Coronary artery (tissue), 2 donors: Measurements from ENCODE around the gene MGAT4A.
"Not testable (repeated sequence)": the region's sequence is repeated elsewhere in the genome, so short reads cannot be mapped to it uniquely, and the experiment has no call there.

ENCODE experiments used
- DNase-seq: peaks from one replicate; pipeline ENCODE4 v3.0.0-alpha.2; 2017; ENCODE audit warnings: low spot score
- H3K27ac ChIP-seq, 2 donors: fragments of 200-600 bp; sonication (generic); one replicate each; pipeline ENCODE4 v1.5.1; 2016 to 2019
- H3K4me3 ChIP-seq: fragments of 200-600 bp; sonication (generic); 2 replicates; pipeline ENCODE4 v1.5.1; 2016; ENCODE audit warnings: mild to moderate bottlenecking, moderate library complexity
- CTCF ChIP-seq: fragments of 200-600 bp; sonication (generic); IDR thresholded peaks from one replicate; pipeline ENCODE4 v1.5.1; 2019; ENCODE audit warnings: antibody characterized with exemption

MGAT4A gene

GRCh38 chr2:98731894-98732349 lies 990 bp upstream of the MGAT4A start:
- peak overlapping the region; percentile 92 for H3K4me3 ChIP-seq
- TF ChIP-seq CTCF: no peak
- no peak for DNase-seq
- H3K27ac ChIP-seq: peak overlapping the region; percentile 85 to 93

GRCh38 chr2:98730707-98731040 lies 258 bp downstream of the MGAT4A start:
- peak overlapping the region; percentile 92 for H3K4me3 ChIP-seq
- no peak for DNase-seq
- peak overlapping the region; percentile 74 to 93 for H3K27ac ChIP-seq
- no peak for TF ChIP-seq CTCF

DNA sequence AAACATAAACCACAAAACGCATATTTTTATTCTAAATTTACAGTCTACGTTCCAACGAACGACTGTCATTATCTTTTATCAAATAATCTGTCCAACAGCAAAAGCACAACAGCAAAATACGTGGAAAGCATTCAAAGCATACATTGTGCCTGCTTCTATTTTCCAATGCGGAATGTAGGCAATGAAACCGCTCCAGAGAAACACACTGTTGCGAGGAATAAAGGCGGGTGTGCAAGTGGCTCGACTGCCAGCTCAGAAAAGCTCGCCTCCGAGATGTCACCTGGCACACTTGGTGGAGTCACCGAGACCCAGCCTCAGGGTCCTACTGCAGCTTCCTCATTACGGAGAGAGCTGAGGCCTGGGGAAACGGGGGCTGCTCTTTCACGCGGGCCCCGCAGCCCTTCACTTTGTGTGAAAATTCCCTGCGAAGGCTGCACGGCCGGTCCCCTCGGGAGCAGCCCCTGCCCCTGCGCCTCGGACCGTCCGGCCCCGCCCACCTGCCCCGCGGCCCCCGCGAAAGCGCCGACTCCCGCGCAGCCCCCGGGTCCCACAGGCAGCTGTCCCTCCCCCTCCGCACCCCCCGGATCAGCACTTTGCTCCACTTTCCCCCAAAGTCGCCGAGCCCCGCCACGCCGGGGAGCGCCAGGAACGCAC lies 752 bp downstream of the MGAT4A start:
- H3K27ac ChIP-seq: peak overlapping the region; percentile 74 to 93
- no peak for TF ChIP-seq CTCF
- DNase-seq: no peak

GRCh38 chr2:98729652-98730051 lies 1.3 kb downstream of the MGAT4A start:
- H3K4me3 ChIP-seq: peak overlapping the region; percentile 92
- H3K27ac ChIP-seq: peak overlapping the region in 1 of 2 donors; percentile 93
- no peak for TF ChIP-seq CTCF
- DNase-seq: no peak

More for the DNA sequence above, 752 bp downstream of the MGAT4A start:
- peak overlapping the region; percentile 92 for H3K4me3 ChIP-seq

DNA sequence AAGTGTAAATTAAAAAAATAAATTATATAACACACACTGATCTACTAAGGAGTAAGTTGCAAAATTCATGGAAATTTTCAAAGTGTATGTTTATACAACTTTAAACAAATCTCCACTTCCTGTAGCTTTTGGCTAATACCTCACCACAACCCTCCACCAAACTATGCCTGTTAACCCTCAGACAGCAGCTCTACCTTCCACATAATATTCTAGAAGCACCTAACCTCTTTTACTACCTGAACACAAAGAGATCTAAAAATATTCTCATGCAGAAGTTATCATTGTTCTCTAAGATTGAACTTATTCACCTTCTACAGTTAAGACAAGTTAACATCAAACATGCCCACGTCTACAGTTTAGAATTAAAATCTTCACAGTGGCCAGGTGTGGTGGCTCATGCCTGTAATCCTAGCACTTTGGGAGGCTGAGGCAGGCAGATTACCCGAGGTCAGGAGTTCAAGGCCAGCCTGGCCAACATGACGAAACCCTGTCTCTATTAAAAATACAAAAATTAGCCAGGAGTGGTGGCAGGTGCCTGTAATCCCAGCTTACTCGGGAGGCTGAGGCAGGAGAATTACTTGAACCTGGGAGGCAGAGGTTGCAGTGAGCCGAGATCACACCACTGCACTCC lies 2.7 kb downstream of the MGAT4A start:
- H3K4me3 ChIP-seq: peak overlapping the region; percentile 25
- not testable (repeated sequence) for DNase-seq
- H3K27ac ChIP-seq: peak overlapping the region in 1 of 2 donors; percentile 51

DNA sequence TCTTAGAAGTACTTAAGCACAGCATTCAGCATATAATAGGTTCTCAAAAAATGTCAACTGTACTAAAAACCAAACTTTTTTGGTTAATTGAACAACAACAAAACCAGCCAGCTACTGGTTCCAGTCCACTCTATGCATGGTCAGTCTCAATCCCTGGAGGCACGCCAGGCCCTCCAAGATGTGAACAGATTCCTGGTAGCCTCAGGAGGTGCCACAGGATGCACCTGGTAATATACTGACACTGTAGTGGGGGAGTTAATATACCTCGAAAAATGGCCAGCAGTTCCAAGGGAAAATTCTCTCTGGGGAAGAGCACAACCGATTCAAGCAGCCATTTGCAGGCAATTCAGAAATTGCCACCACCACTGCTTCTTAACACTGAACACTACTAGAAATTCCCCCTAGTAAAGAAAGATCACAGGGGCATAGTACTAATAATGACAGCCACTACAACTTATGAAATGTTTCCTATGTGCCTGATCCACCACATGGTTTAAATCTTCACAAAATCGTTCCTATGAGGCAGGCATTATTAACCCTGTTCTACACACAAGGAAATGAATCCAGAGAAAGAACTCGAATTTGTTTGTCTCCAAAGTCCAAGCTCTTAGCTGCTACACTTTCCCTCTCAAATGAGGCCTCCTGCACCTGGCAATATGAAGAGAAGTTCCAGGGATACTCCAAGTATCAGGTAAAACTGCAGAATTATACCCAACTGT lies 3.4 kb downstream of the MGAT4A start:
- no peak for DNase-seq
- H3K27ac ChIP-seq: peak overlapping the region in 1 of 2 donors; percentile 15
- TF ChIP-seq CTCF: no peak
- H3K4me3 ChIP-seq: no peak overlapping the region

DNA sequence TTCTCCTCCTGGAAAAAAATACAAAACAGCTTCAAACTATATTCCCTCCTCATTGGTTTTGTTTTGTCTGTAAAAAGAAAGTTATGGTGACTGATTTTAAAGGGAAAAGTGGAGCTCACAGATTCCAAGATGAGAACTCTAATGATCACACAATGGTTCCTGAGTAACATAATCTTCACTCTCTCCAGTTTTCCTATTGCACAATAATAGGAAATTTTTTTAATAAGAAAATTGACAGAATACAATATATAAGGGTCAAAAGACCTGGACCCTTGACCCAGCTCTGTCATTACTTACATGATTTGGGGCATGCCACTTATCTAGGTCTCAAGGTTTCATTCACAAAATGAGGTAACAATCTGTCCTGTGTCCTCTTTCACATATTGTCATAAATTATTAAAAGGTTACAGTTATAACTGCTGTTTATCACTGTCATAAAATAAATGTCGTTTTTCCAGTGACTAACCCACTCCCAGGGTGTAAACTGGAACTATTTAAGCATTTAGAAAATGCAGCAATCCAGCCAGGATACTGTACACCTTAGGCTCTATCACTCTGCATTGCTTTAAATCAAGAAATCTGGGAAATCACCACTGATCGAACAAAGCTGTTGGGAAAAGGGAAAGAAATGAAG lies 4.1 kb downstream of the MGAT4A start:
- no peak for DNase-seq
- no peak overlapping the region for H3K27ac ChIP-seq
- TF ChIP-seq CTCF: no peak
- no peak overlapping the region for H3K4me3 ChIP-seq
